HL-60/S4 treated with retinoic acid at 250 ng/mL for 4 days and 3 days (cell line): ENCODE measurements around the gene SBNO2.

Source experiments
- in situ Hi-C: fragments of 300-500 bp; cut with MboI; formaldehyde crosslinking; loops from 2 replicates; pipeline ENCODE4 v1.7.0; 2022; ENCODE audit warnings: low sequenced_read_pairs

Gene SBNO2

GRCh38 chr19:1064661-1065605 is 109.1 kb downstream of the SBNO2 start:
- in situ Hi-C loops, result no loop called here

GRCh38 chr19:1063909-1064660 is 110.0 kb downstream of the SBNO2 start:
- in situ Hi-C loops, result no loop called here

DNA sequence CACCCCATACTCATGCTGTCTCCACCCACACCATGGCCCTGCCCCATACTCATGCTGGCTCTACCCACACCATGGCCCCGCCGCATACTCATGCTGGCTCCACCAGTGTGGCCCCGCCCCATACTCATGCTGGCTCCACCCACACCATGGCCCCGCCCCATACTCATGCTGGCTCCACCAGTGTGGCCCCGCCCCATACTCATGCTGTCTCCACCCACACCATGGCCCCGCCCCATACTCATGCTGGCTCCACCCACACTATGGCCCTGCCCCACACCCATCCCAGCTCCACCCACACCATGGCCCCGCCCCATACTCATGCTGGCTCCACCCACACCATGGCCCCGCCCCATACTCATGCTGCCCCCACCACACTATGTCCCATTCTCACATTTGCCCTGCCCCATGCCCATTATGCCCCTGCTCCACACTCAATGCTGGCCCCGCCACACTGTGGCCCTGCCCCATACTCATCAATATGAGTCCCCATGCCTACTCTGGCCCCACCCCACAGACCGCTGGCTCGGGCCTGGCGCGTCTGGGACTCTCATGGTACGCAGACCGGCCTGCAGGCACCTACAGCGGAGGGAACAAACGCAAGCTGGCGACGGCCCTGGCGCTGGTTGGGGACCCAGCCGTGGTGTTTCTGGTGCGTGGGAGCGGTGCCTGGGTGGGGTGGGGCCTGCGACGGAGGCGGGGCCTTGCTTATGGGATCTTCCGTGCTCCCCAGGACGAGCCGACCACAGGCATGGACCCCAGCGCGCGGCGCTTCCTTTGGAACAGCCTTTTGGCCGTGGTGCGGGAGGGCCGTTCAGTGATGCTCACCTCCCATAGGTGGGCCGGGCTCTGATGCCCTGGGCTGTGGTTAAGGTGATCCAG is 110.8 kb downstream of the SBNO2 start:
- in situ Hi-C loops, result no loop called here

- in situ Hi-C loops, result no loop called here
Observed at GRCh38 chr19:1062387-1063029, 111.6 kb downstream of the SBNO2 start.

DNA sequence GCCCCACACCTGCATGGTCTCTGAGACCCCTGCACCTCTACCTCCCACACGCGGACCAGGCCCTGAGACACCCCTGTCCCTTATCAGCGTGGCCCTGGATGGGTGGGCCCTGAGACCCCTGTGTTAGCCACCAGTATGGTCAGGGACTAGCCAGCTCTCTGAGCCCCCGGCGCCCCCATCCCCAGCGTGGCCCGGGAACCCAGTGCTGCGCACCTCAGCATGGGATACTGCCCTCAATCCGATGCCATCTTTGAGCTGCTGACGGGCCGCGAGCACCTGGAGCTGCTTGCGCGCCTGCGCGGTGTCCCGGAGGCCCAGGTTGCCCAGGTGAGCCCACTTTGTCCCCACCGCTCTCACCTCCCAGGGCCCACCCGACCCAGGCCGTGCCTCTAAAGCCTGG is 112.1 kb downstream of the SBNO2 start:
- in situ Hi-C loops, result no loop called here

- in situ Hi-C loops, result no loop called here
Observed at GRCh38 chr19:1060689-1061088, 113.4 kb downstream of the SBNO2 start.

DNA sequence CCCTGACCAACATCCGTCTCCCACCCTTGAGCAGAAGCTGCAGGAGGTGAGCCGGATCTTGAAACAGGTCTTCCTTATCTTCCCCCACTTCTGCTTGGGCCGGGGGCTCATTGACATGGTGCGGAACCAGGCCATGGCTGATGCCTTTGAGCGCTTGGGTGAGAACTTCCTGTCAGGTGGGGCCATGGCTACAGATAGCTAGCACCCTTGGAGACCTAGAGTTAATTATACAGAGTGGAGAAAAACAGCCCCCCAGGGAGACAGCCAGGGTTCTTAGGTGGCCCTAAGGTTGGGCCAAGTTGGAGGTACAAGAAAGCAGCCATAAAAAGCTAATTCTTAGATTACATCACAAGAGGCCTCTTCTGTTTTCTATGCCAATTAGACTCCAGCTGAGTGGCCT is 116.0 kb downstream of the SBNO2 start:
- in situ Hi-C loops, result no loop called here
